Activated T-cell treated with anti-CD3 and anti-CD28 coated beads, Interleukin-2, amount 50 U/mL, for 24 hours (primary cell): ENCODE results near the gene RDH12.
"Not testable (repeated sequence)": the region's sequence is repeated elsewhere in the genome, so short reads cannot be mapped to it uniquely, and the experiment has no call there.

Experiments used
- DNase-seq: peaks from one replicate; pipeline ENCODE4 v3.0.0-alpha.2; 2020
- H3K27ac Mint-ChIP-seq: 2 replicates; pipeline ENCODE4 v1.8.0; 2020; ENCODE audit warnings: mild to moderate bottlenecking, mixed read lengths
- H3K27me3 Mint-ChIP-seq: 2 replicates; pipeline ENCODE4 v1.8.0; 2020; ENCODE audit warnings: mixed read lengths
- H3K36me3 Mint-ChIP-seq: 2 replicates; pipeline ENCODE4 v1.8.0; 2020; ENCODE audit warnings: low read depth, mixed read lengths
- H3K4me1 Mint-ChIP-seq: 2 replicates; pipeline ENCODE4 v1.8.0; 2020; ENCODE audit warnings: low read depth, mixed read lengths
- H3K4me3 Mint-ChIP-seq: 2 replicates; pipeline ENCODE4 v1.8.0; 2020; ENCODE audit warnings: mild to moderate bottlenecking, moderate library complexity, mixed read lengths
- H3K9me3 Mint-ChIP-seq: 2 replicates; pipeline ENCODE4 v1.8.0; 2020; ENCODE audit warnings: mixed read lengths

The RDH12 gene

GRCh38 chr14:67690011-67690410, 11.7 kb upstream of the RDH12 start:
- Mint-ChIP-seq H3K27ac (peak overlapping the region; percentile 61), H3K27me3 (no peaks in the 10 kb centered on the region), H3K36me3 (peaks cover 95% of the 10 kb centered on the region), H3K4me1 (peaks cover 25% of the 10 kb centered on the region), H3K9me3 (no peaks in the 10 kb centered on the region), H3K4me3 (no peak overlapping the region)
- no peak for DNase-seq

GRCh38 chr14:67694791-67695393, 6.8 kb upstream of the RDH12 start:
- H3K9me3 Mint-ChIP-seq: no peaks in the 10 kb centered on the region
- peaks cover 30% of the 10 kb centered on the region for H3K4me1 Mint-ChIP-seq
- no peaks in the 10 kb centered on the region for H3K27me3 Mint-ChIP-seq
- peak overlapping the region; percentile 99 for H3K27ac Mint-ChIP-seq
- peaks cover 52% of the 10 kb centered on the region for H3K36me3 Mint-ChIP-seq
- H3K4me3 Mint-ChIP-seq: peak overlapping the region; percentile 94
- peak; percentile 76 for DNase-seq

GRCh38 chr14:67695394-67695949, 6.2 kb upstream of the RDH12 start, which contains the start of gene RDH11:
Gene RDH11 (minus strand): TSS chr14:67695764. CDS start chr14:67695703, 61 bp downstream.
- peak; percentile 83 for DNase-seq
- Mint-ChIP-seq H3K27ac (peak within 1 kb of the TSS; percentile 99), H3K36me3 (peaks cover 46% of the 10 kb centered on the region), H3K27me3 (no peaks in the 10 kb centered on the region), H3K9me3 (no peaks in the 10 kb centered on the region), H3K4me3 (peak within 1 kb of the TSS; percentile 94), H3K4me1 (peaks cover 29% of the 10 kb centered on the region)

- H3K4me3 Mint-ChIP-seq: no peak overlapping the region
- no peaks in the 10 kb centered on the region for H3K27me3 Mint-ChIP-seq
- H3K36me3 Mint-ChIP-seq: peaks cover 30% of the 10 kb centered on the region
- no peak overlapping the region for H3K27ac Mint-ChIP-seq
- peaks cover 28% of the 10 kb centered on the region for H3K4me1 Mint-ChIP-seq
- H3K9me3 Mint-ChIP-seq: no peaks in the 10 kb centered on the region
- no peak for DNase-seq
Observed at GRCh38 chr14:67697006-67697405, 4.7 kb upstream of the RDH12 start.

- H3K9me3 Mint-ChIP-seq: no peaks in the 10 kb centered on the region
- no peak overlapping the region for H3K27ac Mint-ChIP-seq
- H3K36me3 Mint-ChIP-seq: peaks cover 19% of the 10 kb centered on the region
- no peak for DNase-seq
- no peak overlapping the region for H3K4me3 Mint-ChIP-seq
- peaks cover 18% of the 10 kb centered on the region for H3K4me1 Mint-ChIP-seq
- no peaks in the 10 kb centered on the region for H3K27me3 Mint-ChIP-seq
Observed at GRCh38 chr14:67698179-67698578, 3.5 kb upstream of the RDH12 start.

GRCh38 chr14:67703997-67704396, 2.3 kb downstream of the RDH12 start:
- Mint-ChIP-seq H3K4me1 (no peaks in the 10 kb centered on the region), H3K4me3 (no peak overlapping the region), H3K9me3 (peaks cover 2% of the 10 kb centered on the region), H3K27ac (no peak overlapping the region), H3K36me3 (no peaks in the 10 kb centered on the region), H3K27me3 (peaks cover 4% of the 10 kb centered on the region)
- no peak for DNase-seq

GRCh38 chr14:67704484-67705089, 2.9 kb downstream of the RDH12 start:
- no peaks in the 10 kb centered on the region for H3K36me3 Mint-ChIP-seq
- H3K4me1 Mint-ChIP-seq: no peaks in the 10 kb centered on the region
- H3K9me3 Mint-ChIP-seq: peaks cover 5% of the 10 kb centered on the region
- peaks cover 4% of the 10 kb centered on the region for H3K27me3 Mint-ChIP-seq
- H3K27ac Mint-ChIP-seq: no peak overlapping the region
- DNase-seq: no peak
- no peak overlapping the region for H3K4me3 Mint-ChIP-seq

GRCh38 chr14:67705211-67705610, 3.5 kb downstream of the RDH12 start:
- H3K27me3 Mint-ChIP-seq: peaks cover 4% of the 10 kb centered on the region
- no peak overlapping the region for H3K27ac Mint-ChIP-seq

GRCh38 chr14:67709346-67709745, 7.7 kb downstream of the RDH12 start:
- not testable (repeated sequence) for H3K27me3 Mint-ChIP-seq, H3K4me1 Mint-ChIP-seq, H3K27ac Mint-ChIP-seq, H3K36me3 Mint-ChIP-seq, DNase-seq, H3K4me3 Mint-ChIP-seq
- H3K9me3 Mint-ChIP-seq: peaks cover 11% of the 10 kb centered on the region

More at GRCh38 chr14:67705211-67705610, 3.5 kb downstream of the RDH12 start:
- H3K9me3 Mint-ChIP-seq: peaks cover 9% of the 10 kb centered on the region
- DNase-seq: no peak
- H3K36me3 Mint-ChIP-seq: no peaks in the 10 kb centered on the region
- H3K4me3 Mint-ChIP-seq: no peak overlapping the region
- H3K4me1 Mint-ChIP-seq: no peaks in the 10 kb centered on the region

- DNase-seq, H3K27ac Mint-ChIP-seq, H3K4me3 Mint-ChIP-seq, H3K27me3 Mint-ChIP-seq, H3K36me3 Mint-ChIP-seq, H3K4me1 Mint-ChIP-seq: not testable (repeated sequence)
- peaks cover 11% of the 10 kb centered on the region for H3K9me3 Mint-ChIP-seq
Observed at GRCh38 chr14:67709796-67710195, 8.1 kb downstream of the RDH12 start.

- no peak overlapping the region for H3K27ac Mint-ChIP-seq
- no peak overlapping the region for H3K4me3 Mint-ChIP-seq
- H3K27me3 Mint-ChIP-seq: peaks cover 2% of the 10 kb centered on the region
- no peak for DNase-seq
- H3K36me3 Mint-ChIP-seq: no peaks in the 10 kb centered on the region
- H3K9me3 Mint-ChIP-seq: peaks cover 11% of the 10 kb centered on the region
- H3K4me1 Mint-ChIP-seq: no peaks in the 10 kb centered on the region
Observed at GRCh38 chr14:67710209-67710608, 8.5 kb downstream of the RDH12 start.

- H3K4me1 Mint-ChIP-seq: peaks cover 4% of the 10 kb centered on the region
- no peaks in the 10 kb centered on the region for H3K9me3 Mint-ChIP-seq
- H3K36me3 Mint-ChIP-seq: no peaks in the 10 kb centered on the region
- DNase-seq: no peak
- H3K27me3 Mint-ChIP-seq: peaks cover 16% of the 10 kb centered on the region
- H3K4me3 Mint-ChIP-seq: no peak overlapping the region
- H3K27ac Mint-ChIP-seq: no peak overlapping the region
Observed at GRCh38 chr14:67717048-67717447, 15.4 kb downstream of the RDH12 start.

- H3K4me3 Mint-ChIP-seq: no peak overlapping the region
Observed at GRCh38 chr14:67718265-67718664, 16.6 kb downstream of the RDH12 start.

GRCh38 chr14:67719385-67719784, 17.7 kb downstream of the RDH12 start:
- not testable (repeated sequence) for H3K4me3 Mint-ChIP-seq, H3K27ac Mint-ChIP-seq, H3K9me3 Mint-ChIP-seq, H3K36me3 Mint-ChIP-seq, DNase-seq
- Mint-ChIP-seq H3K27me3 (peaks cover 38% of the 10 kb centered on the region), H3K4me1 (peaks cover 10% of the 10 kb centered on the region)

More at GRCh38 chr14:67718265-67718664, 16.6 kb downstream of the RDH12 start:
- Mint-ChIP-seq H3K27ac (no peak overlapping the region), H3K9me3 (no peaks in the 10 kb centered on the region), H3K27me3 (peaks cover 28% of the 10 kb centered on the region), H3K4me1 (peaks cover 10% of the 10 kb centered on the region), H3K36me3 (no peaks in the 10 kb centered on the region)
- no peak for DNase-seq

- H3K36me3 Mint-ChIP-seq: no peaks in the 10 kb centered on the region
- DNase-seq: no peak
- H3K27me3 Mint-ChIP-seq: peaks cover 43% of the 10 kb centered on the region
- H3K4me1 Mint-ChIP-seq: peaks cover 10% of the 10 kb centered on the region
- no peak overlapping the region for H3K27ac Mint-ChIP-seq
- H3K4me3 Mint-ChIP-seq: no peak overlapping the region
- no peaks in the 10 kb centered on the region for H3K9me3 Mint-ChIP-seq
Observed at GRCh38 chr14:67719866-67720265, 18.2 kb downstream of the RDH12 start.
